ENCODE data around the gene HUNK.

HUNK gene

GRCh38 chr21:31991356-31992331 is 118.8 kb downstream of the HUNK start:
- in situ Hi-C loops (cut with MboI; ENCODE audit: low sequenced_read_pairs): no loop called here

GRCh38 chr21:31992391-31992790 is 119.6 kb downstream of the HUNK start:
- in situ Hi-C loops (cut with MboI; ENCODE audit: low sequenced_read_pairs): no loop called here

- in situ Hi-C loops (cut with MboI; ENCODE audit: low sequenced_read_pairs): no loop called here
These were observed 121.3 kb downstream of the HUNK start for GRCh38 chr21:31993826-31994825.

GRCh38 chr21:31997191-31997590 is 124.4 kb downstream of the HUNK start:
- in situ Hi-C loops (cut with MboI; ENCODE audit: low sequenced_read_pairs): no loop called here

GRCh38 chr21:31999810-32000468 is 127.1 kb downstream of the HUNK start:
- in situ Hi-C loops (cut with MboI; ENCODE audit: low sequenced_read_pairs): no loop called here

- in situ Hi-C loops (cut with MboI; ENCODE audit: low sequenced_read_pairs): no loop called here
These were observed 128.6 kb downstream of the HUNK start for GRCh38 chr21:32001390-32001789.

GRCh38 chr21:32003411-32003810 is 130.6 kb downstream of the HUNK start:
- in situ Hi-C loops (cut with MboI; ENCODE audit: low sequenced_read_pairs): no loop called here

GRCh38 chr21:32004291-32004690 is 131.5 kb downstream of the HUNK start:
- in situ Hi-C loops (cut with MboI; ENCODE audit: low sequenced_read_pairs): no loop called here

- in situ Hi-C loops (cut with MboI; ENCODE audit: low sequenced_read_pairs): no loop called here
These were observed 134.6 kb downstream of the HUNK start for GRCh38 chr21:32007456-32007855.

- in situ Hi-C loops (cut with MboI; ENCODE audit: low sequenced_read_pairs): no loop called here
These were observed 135.9 kb downstream of the HUNK start for GRCh38 chr21:32008714-32009113.

- in situ Hi-C loops (cut with MboI; ENCODE audit: low sequenced_read_pairs): no loop called here
These were observed 136.4 kb downstream of the HUNK start for GRCh38 chr21:32009263-32009662.

GRCh38 chr21:32015461-32016139 is 142.8 kb downstream of the HUNK start:
- in situ Hi-C loops (cut with MboI; ENCODE audit: low sequenced_read_pairs): no loop called here

GRCh38 chr21:32018381-32018780 is 145.6 kb downstream of the HUNK start:
- in situ Hi-C loops (cut with MboI; ENCODE audit: low sequenced_read_pairs): no loop called here

GRCh38 chr21:32020564-32020963 is 147.7 kb downstream of the HUNK start:
- in situ Hi-C loops (cut with MboI; ENCODE audit: low sequenced_read_pairs): no loop called here

- in situ Hi-C loops (cut with MboI; ENCODE audit: low sequenced_read_pairs): no loop called here
These were observed 148.6 kb downstream of the HUNK start for GRCh38 chr21:32021319-32021994.

- in situ Hi-C loops (cut with MboI; ENCODE audit: low sequenced_read_pairs): no loop called here
These were observed 149.3 kb downstream of the HUNK start for GRCh38 chr21:32022146-32022545.

- in situ Hi-C loops (cut with MboI; ENCODE audit: low sequenced_read_pairs): no loop called here
These were observed 157.4 kb downstream of the HUNK start for GRCh38 chr21:32030146-32030652.

- in situ Hi-C loops (cut with MboI; ENCODE audit: low sequenced_read_pairs): no loop called here
These were observed 162.0 kb downstream of the HUNK start for GRCh38 chr21:32034850-32035249.

GRCh38 chr21:32035617-32036016 is 162.8 kb downstream of the HUNK start:
- in situ Hi-C loops (cut with MboI; ENCODE audit: low sequenced_read_pairs): no loop called here

GRCh38 chr21:32036756-32037155 is 163.9 kb downstream of the HUNK start:
- in situ Hi-C loops (cut with MboI; ENCODE audit: low sequenced_read_pairs): no loop called here

All from HL-60/S4 treated with retinoic acid at 250 ng/mL for 4 days and 3 days (cell line).